Measurements from ENCODE around the gene MTHFSD.

MTHFSD gene

GRCh38 chr16:86511317-86512161 is 43.5 kb downstream of the MTHFSD start:
- no peak for DNase-seq

- DNase-seq = no peak
Observed at GRCh38 chr16:86510465-86511261, 44.4 kb downstream of the MTHFSD start, which contains the start of gene FOXF1. FOXF1 (plus strand) TSS chr16:86510527; CDS start chr16:86510570, 43 bp downstream.

- DNase-seq = no peak
Observed at GRCh38 chr16:86509759-86510464, 45.1 kb downstream of the MTHFSD start.

- DNase-seq = no peak
Observed at GRCh38 chr16:86508947-86509758, 45.9 kb downstream of the MTHFSD start.

GRCh38 chr16:86508028-86508946 is 46.7 kb downstream of the MTHFSD start:
- no peak for DNase-seq

GRCh38 chr16:86507173-86508027 is 47.6 kb downstream of the MTHFSD start:
- DNase-seq = no peak

GRCh38 chr16:86505899-86506864 is 48.9 kb downstream of the MTHFSD start:
- DNase-seq = no peak

GRCh38 chr16:86505185-86505898 is 49.7 kb downstream of the MTHFSD start:
- no peak for DNase-seq

GRCh38 chr16:86504315-86505184 is 50.5 kb downstream of the MTHFSD start:
- no peak for DNase-seq

GRCh38 chr16:86503830-86504229 is 51.2 kb downstream of the MTHFSD start:
- DNase-seq = no peak

- DNase-seq = no peak
Observed at GRCh38 chr16:86502856-86503748, 51.9 kb downstream of the MTHFSD start.

- DNase-seq = no peak
Observed at GRCh38 chr16:86501989-86502855, 52.8 kb downstream of the MTHFSD start.

GRCh38 chr16:86500708-86501510 is 54.1 kb downstream of the MTHFSD start:
- DNase-seq = no peak
